ENCODE data around the gene ABCC6.

GRCh38 chr16:16164243-16164642 is 59.1 kb downstream of the ABCC6 start:
- no peak for TF ChIP-seq CTCF (IDR thresholded peaks at IDR 0.05)
- TF ChIP-seq RCOR1 (IDR thresholded peaks at IDR 0.05; ENCODE audit: low read length), result no peak
- TF ChIP-seq TAF1 (IDR thresholded peaks at IDR 0.05; ENCODE audit: borderline replicate concordance, low read depth, low read length), result no peak
- TF ChIP-seq EZH2phosphoT487 (IDR thresholded peaks at IDR 0.05; ENCODE audit: borderline replicate concordance, low read depth), result no peak
- TF ChIP-seq, protein P1, sequence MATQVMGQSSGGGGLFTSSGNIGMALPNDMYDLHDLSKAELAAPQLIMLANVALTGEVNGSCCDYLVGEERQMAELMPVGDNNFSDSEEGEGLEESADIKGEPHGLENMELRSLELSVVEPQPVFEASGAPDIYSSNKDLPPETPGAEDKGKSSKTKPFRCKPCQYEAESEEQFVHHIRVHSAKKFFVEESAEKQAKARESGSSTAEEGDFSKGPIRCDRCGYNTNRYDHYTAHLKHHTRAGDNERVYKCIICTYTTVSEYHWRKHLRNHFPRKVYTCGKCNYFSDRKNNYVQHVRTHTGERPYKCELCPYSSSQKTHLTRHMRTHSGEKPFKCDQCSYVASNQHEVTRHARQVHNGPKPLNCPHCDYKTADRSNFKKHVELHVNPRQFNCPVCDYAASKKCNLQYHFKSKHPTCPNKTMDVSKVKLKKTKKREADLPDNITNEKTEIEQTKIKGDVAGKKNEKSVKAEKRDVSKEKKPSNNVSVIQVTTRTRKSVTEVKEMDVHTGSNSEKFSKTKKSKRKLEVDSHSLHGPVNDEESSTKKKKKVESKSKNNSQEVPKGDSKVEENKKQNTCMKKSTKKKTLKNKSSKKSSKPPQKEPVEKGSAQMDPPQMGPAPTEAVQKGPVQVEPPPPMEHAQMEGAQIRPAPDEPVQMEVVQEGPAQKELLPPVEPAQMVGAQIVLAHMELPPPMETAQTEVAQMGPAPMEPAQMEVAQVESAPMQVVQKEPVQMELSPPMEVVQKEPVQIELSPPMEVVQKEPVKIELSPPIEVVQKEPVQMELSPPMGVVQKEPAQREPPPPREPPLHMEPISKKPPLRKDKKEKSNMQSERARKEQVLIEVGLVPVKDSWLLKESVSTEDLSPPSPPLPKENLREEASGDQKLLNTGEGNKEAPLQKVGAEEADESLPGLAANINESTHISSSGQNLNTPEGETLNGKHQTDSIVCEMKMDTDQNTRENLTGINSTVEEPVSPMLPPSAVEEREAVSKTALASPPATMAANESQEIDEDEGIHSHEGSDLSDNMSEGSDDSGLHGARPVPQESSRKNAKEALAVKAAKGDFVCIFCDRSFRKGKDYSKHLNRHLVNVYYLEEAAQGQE (IDR thresholded peaks at IDR 0.05; ENCODE audit: low read depth, low read length), result no peak
- no peak for TF ChIP-seq NFIC (IDR thresholded peaks at IDR 0.05; ENCODE audit: borderline replicate concordance)

All from SK-N-SH (cell line).